Measurements from ENCODE around the gene HSD3B1.

GRCh38 chr1:119564548-119564947 is 57.5 kb downstream of the HSD3B1 start:
- TF ChIP-seq CTCF (IDR thresholded peaks at IDR 0.05; ENCODE audit: poor library complexity) (no peak), EZH2 (IDR thresholded peaks at IDR 0.05; ENCODE audit: borderline replicate concordance) (no peak), EZH2phosphoT487 (IDR thresholded peaks at IDR 0.05; ENCODE audit: low read depth, severe bottlenecking, unreplicated experiment) (no peak)

Data from hepatocyte (in vitro differentiated cells).